K562 (cell line): ENCODE results near the gene ABHD8. TPM values are rescaled to one million over a fixed set of nuclear protein-coding genes. Genes with fewer than 3 reads are reported as not detected.

ENCODE experiments used
- BRF1 ChIP-seq: IDR thresholded peaks from 3 replicates; pipeline ENCODE4 v1.6.1; 2011; ENCODE audit warnings: borderline replicate concordance, mild to moderate bottlenecking; ENCODE audit not compliant: insufficient read length; ENCODE audit errors: extremely low read depth
- DDX20 ChIP-seq: fragments of 450-650 bp; IDR thresholded peaks from 2 replicates; pipeline ENCODE4 v1.6.1; 2016; ENCODE audit warnings: missing genetic modification characterization, low read depth, mild to moderate bottlenecking, missing compliant biosample characterization, moderate library complexity
- MTA1 ChIP-seq: fragments of 450-650 bp; IDR thresholded peaks from 2 replicates; pipeline ENCODE4 v1.6.1; 2017; ENCODE audit warnings: borderline replicate concordance
- NFYB ChIP-seq: IDR thresholded peaks from 2 replicates; pipeline ENCODE4 v1.6.1; 2011; ENCODE audit warnings: mild to moderate bottlenecking, moderate library complexity; ENCODE audit not compliant: insufficient read length; ENCODE audit errors: extremely low read depth
- NR1H2 ChIP-seq: sonication (generic); formaldehyde crosslinking; IDR thresholded peaks from 2 replicates; pipeline ENCODE4 v1.4.0; 2020; ENCODE audit warnings: mild to moderate bottlenecking, missing genetic modification reagents
- PCBP1 ChIP-seq: fragments of 200-400 bp; formaldehyde crosslinking; IDR thresholded peaks from 2 replicates; pipeline ENCODE4 v1.6.1; 2018; ENCODE audit warnings: mild to moderate bottlenecking, low read depth, low read length; ENCODE audit not compliant: poor library complexity, severe bottlenecking
- SIN3B ChIP-seq: fragments of 450-650 bp; IDR thresholded peaks from 2 replicates; pipeline ENCODE4 v1.6.1; 2017; ENCODE audit warnings: low read depth, mild to moderate bottlenecking, moderate library complexity
- SREBF2 ChIP-seq: sonication (generic); formaldehyde crosslinking; IDR thresholded peaks from 2 replicates; pipeline ENCODE4 v1.4.0; 2020; ENCODE audit warnings: mild to moderate bottlenecking, missing genetic modification reagents
- STAT5A ChIP-seq: IDR thresholded peaks from 2 replicates; pipeline ENCODE4 v1.6.1; 2012; ENCODE audit warnings: low read length, inconsistent platforms, borderline replicate concordance
- TSC22D4 ChIP-seq: fragments of 450-650 bp; IDR thresholded peaks from 2 replicates; pipeline ENCODE4 v1.6.1; 2016; ENCODE audit warnings: missing genetic modification characterization, missing biosample characterization, control low read depth
- ZC3H8 ChIP-seq: fragments of 450-650 bp; IDR thresholded peaks from 2 replicates; pipeline ENCODE4 v1.6.1; 2017
- ZNF408 ChIP-seq: fragments of 250-450 bp; sonication (Bioruptor Pico); IDR thresholded peaks from 2 replicates; pipeline ENCODE4 v1.4.0; 2020; ENCODE audit warnings: low read depth, mild to moderate bottlenecking, moderate library complexity
- ZNF41 ChIP-seq: fragments of 250-450 bp; sonication (Bioruptor Pico); conservative IDR thresholded peaks from 2 replicates; pipeline ENCODE4 v1.4.0; 2020; ENCODE audit warnings: mild to moderate bottlenecking
- ZNF444 ChIP-seq: fragments of 250-450 bp; sonication (Bioruptor Pico); IDR thresholded peaks from 2 replicates; pipeline ENCODE4 v1.4.0; 2020; ENCODE audit warnings: mild to moderate bottlenecking, moderate library complexity
- ZNF75A ChIP-seq: fragments of 450-650 bp; formaldehyde crosslinking; IDR thresholded peaks from 2 replicates; pipeline ENCODE4 v1.4.0; 2020; ENCODE audit warnings: mild to moderate bottlenecking
- ZNF77 ChIP-seq: fragments of 250-450 bp; sonication (Bioruptor Pico); IDR thresholded peaks from 2 replicates; pipeline ENCODE4 v1.5.0; 2020
- polyA plus RNA-seq, 8 experiments: library from polyadenylated mRNA; depleted of rRNA in 4 of 8; stranded (reverse) in 5 of 8; unstranded in 3 of 8; fragments of >200 nt; fragmentation: Nextera tagmentation in 2 of 8; fragmentation: Illumina TruSeq in 1 of 8; extraction: Ambion mirVana in 2 of 8; extraction: Trizol in 1 of 8; gene quantifications; 2 replicates each; pipeline versions ENCODE4 v1.2.1 to v1.2.3, GENCODE V29; 2011 to 2014; ENCODE audit warnings: inconsistent platforms in 1 of 8, missing spikeins in 1 of 8
- total RNA-seq, 7 experiments: library from RNA; depleted of rRNA in 6 of 7; stranded (reverse); fragments of >200 nt in 6 of 7; fragmentation: Illumina TruSeq in 2 of 7; extraction: Trizol in 2 of 7; gene quantifications; 2 replicates each; pipeline versions ENCODE4 v1.2.1 to v1.2.3, GENCODE V29; 2011 to 2021; ENCODE audit warnings: low replicate concordance in 1 of 7
- TF ChIP-seq, protein P1 (sequence below): fragments of 250-450 bp; sonication (Bioruptor Pico); IDR thresholded peaks from 2 replicates; pipeline ENCODE4 v1.8.0; 2021; ENCODE audit warnings: moderate library complexity, mild to moderate bottlenecking, inconsistent platforms
- TF ChIP-seq, protein P2 (sequence below), 2 experiments: fragments of 450-650 bp; formaldehyde crosslinking in 1 of 2; IDR thresholded peaks; 2 replicates each; pipeline versions ENCODE4 v1.4.0 to v1.6.1; 2014 to 2020; ENCODE audit warnings: mild to moderate bottlenecking in 2 of 2, borderline replicate concordance in 1 of 2, low read depth in 1 of 2
- TF ChIP-seq, protein P3 (sequence below), 2 experiments: fragments of 450-650 bp in 1 of 2; sonication (generic) in 1 of 2; formaldehyde crosslinking in 1 of 2; IDR thresholded peaks in 1 of 2; conservative IDR thresholded peaks in 1 of 2; 2 replicates each; pipeline versions ENCODE4 v1.6.1 to v1.8.1; 2016 to 2023; ENCODE audit warnings: mild to moderate bottlenecking in 2 of 2, moderate library complexity in 2 of 2, inconsistent platforms in 1 of 2, missing genetic modification reagents in 1 of 2

The ABHD8 gene
- total and polyA plus RNA-seq, 9 of the 15 experiments (the other 6 are each of a cell fraction or from before 2014, with no cell fraction given): 0.04 to 6.6 (median 2.0) TPM; not detected in 1

DNA sequence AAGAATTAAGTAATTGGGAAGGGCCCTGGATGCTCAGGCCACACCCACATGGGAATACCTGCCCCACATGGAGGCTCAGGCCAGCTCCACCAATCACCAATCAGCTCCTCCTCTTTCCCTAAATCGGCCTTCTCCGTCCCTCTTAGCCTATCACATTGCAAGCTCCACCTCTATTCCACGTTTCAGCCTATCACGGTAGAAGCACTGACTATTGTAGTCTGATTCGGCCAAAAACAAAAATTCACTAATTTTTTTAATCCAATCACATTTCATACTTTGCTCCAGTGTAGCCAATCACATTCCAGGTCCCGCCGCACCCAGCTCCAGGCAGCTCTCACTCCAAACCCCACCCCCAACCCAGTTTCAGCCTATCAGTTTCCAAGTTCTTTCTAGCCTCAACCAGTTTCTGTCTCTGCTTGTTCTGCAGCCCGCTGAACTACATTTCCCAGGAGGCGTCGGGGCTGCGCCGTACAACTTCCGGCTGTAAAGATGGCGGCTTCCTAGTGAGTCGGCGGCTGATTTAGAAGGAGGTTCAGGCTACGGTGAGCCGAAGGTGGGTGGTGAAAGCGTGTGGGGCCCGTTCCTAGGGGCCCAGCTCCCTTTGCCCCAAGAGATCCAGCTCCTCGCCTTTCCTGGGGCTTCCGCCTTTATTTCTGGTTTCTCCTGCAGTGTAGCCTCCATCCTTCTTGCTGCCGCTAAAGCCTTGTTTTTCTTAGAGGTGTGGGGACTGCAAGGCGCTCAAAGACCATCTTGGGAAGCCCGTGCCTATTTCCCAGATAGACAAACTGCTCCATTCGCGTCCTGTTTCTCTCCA is 36.0 kb downstream of the ABHD8 start, which contains the start of gene BABAM1 (continued):
- peak; percentile 82 for TF ChIP-seq MTA1
- no peak for TF ChIP-seq PCBP1
- no peak for TF ChIP-seq BRF1
- TF ChIP-seq ZNF77 (CRISPR knock-in tag): no peak
- TF ChIP-seq SIN3B: peak; percentile 98
- TF ChIP-seq ZNF408 (CRISPR knock-in tag): no peak
- TF ChIP-seq SREBF2 (CRISPR knock-in tag): no peak
- no peak for TF ChIP-seq TSC22D4 (tag)
- TF ChIP-seq, protein P1, sequence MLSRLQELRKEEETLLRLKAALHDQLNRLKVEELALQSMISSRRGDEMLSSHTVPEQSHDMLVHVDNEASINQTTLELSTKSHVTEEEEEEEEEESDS (CRISPR knock-in tag): no peak
- no peak for TF ChIP-seq DDX20
- TF ChIP-seq ZC3H8: no peak
- no peak for TF ChIP-seq NR1H2 (CRISPR knock-in tag)
- TF ChIP-seq ZNF75A (CRISPR knock-in tag): 0 out of 2 replicates have a peak, but pooled peaks have one; percentile 28
- TF ChIP-seq STAT5A: no peak
- TF ChIP-seq NFYB: peak; percentile 96
- TF ChIP-seq ZNF444: no peak
- TF ChIP-seq ZNF41 (CRISPR knock-in tag): no peak
- TF ChIP-seq, protein P2, sequence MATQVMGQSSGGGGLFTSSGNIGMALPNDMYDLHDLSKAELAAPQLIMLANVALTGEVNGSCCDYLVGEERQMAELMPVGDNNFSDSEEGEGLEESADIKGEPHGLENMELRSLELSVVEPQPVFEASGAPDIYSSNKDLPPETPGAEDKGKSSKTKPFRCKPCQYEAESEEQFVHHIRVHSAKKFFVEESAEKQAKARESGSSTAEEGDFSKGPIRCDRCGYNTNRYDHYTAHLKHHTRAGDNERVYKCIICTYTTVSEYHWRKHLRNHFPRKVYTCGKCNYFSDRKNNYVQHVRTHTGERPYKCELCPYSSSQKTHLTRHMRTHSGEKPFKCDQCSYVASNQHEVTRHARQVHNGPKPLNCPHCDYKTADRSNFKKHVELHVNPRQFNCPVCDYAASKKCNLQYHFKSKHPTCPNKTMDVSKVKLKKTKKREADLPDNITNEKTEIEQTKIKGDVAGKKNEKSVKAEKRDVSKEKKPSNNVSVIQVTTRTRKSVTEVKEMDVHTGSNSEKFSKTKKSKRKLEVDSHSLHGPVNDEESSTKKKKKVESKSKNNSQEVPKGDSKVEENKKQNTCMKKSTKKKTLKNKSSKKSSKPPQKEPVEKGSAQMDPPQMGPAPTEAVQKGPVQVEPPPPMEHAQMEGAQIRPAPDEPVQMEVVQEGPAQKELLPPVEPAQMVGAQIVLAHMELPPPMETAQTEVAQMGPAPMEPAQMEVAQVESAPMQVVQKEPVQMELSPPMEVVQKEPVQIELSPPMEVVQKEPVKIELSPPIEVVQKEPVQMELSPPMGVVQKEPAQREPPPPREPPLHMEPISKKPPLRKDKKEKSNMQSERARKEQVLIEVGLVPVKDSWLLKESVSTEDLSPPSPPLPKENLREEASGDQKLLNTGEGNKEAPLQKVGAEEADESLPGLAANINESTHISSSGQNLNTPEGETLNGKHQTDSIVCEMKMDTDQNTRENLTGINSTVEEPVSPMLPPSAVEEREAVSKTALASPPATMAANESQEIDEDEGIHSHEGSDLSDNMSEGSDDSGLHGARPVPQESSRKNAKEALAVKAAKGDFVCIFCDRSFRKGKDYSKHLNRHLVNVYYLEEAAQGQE (IDR thresholded peaks at IDR 0.05; ENCODE audit: borderline replicate concordance): peak; percentile 98
- TF ChIP-seq, protein P2 (CRISPR knock-in tag; IDR thresholded peaks at IDR 0.05; ENCODE audit: low read depth): no peak
- TF ChIP-seq, protein P3, sequence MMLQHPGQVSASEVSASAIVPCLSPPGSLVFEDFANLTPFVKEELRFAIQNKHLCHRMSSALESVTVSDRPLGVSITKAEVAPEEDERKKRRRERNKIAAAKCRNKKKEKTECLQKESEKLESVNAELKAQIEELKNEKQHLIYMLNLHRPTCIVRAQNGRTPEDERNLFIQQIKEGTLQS (IDR thresholded peaks at IDR 0.05): no peak
- TF ChIP-seq, protein P3 (CRISPR knock-in tag; conservative IDR thresholded peaks at IDR 0.05): peak; percentile 62; the same call in 1 of the 2 replicates
